Measurements from ENCODE around the gene MDGA2. TPM values are rescaled to one million over a fixed set of nuclear protein-coding genes. Genes with fewer than 3 reads are reported as not detected.

The MDGA2 gene
- total RNA-seq, 6 experiments from 2014 or later, result 0.17 to 0.53 (median 0.27) TPM; not detected in 3

DNA sequence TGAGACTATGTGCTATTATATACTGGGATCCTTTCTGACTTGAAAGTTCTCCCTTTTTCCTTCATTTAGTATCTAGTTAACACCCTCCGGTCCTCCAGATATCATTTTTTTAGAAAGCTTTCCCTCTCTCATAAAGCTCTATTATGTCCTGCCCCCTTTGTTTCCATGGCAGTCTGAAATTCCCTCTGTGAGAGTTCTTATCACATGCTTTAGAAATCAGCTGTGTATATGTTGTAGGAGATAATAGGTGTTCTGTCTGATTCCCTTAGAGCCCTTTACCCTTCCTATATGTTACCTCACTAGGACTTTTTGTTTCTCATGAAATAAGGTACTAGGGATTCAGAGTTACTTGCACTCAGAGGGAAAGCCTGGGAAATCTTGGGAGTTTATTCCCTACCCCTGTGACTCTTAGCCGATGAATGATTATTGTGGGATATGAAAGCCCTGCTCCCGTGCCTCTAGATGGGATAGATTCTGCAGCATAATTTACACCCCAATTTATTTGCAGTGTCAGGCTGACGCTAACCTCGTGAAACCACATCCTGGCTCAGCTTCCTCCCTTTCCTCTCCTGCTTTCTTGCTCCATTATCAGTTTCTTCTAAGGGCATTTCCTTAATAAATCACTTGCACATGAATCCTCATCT lies 448.4 kb downstream of the MDGA2 start:
- 26% methylated on average over 5 of the region's 5 CpGs for WGBS (ENCODE audit: insufficient coverage, low coverage, low lambda C conversion rate, missing lambda C conversion rate)
- Histone ChIP-seq H3K9me3 (no peaks in the 10 kb centered on the region), H3K36me3 (no peaks in the 10 kb centered on the region), H3K27me3 (no peaks in the 10 kb centered on the region), H3K27ac (no peak overlapping the region), H3K4me1 (no peaks in the 10 kb centered on the region), H3K4me3 (no peak overlapping the region)
- TF ChIP-seq POLR2A (IDR thresholded peaks at IDR 0.05), result no peak
- TF ChIP-seq, protein P1, sequence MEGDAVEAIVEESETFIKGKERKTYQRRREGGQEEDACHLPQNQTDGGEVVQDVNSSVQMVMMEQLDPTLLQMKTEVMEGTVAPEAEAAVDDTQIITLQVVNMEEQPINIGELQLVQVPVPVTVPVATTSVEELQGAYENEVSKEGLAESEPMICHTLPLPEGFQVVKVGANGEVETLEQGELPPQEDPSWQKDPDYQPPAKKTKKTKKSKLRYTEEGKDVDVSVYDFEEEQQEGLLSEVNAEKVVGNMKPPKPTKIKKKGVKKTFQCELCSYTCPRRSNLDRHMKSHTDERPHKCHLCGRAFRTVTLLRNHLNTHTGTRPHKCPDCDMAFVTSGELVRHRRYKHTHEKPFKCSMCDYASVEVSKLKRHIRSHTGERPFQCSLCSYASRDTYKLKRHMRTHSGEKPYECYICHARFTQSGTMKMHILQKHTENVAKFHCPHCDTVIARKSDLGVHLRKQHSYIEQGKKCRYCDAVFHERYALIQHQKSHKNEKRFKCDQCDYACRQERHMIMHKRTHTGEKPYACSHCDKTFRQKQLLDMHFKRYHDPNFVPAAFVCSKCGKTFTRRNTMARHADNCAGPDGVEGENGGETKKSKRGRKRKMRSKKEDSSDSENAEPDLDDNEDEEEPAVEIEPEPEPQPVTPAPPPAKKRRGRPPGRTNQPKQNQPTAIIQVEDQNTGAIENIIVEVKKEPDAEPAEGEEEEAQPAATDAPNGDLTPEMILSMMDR (IDR thresholded peaks at IDR 0.05), result no peak
- intact Hi-C loops (cut with DNase I), result no loop called here
- ATAC-seq (peak in 1 of 4 donors; percentile 23), DNase-seq (no peak)

DNA sequence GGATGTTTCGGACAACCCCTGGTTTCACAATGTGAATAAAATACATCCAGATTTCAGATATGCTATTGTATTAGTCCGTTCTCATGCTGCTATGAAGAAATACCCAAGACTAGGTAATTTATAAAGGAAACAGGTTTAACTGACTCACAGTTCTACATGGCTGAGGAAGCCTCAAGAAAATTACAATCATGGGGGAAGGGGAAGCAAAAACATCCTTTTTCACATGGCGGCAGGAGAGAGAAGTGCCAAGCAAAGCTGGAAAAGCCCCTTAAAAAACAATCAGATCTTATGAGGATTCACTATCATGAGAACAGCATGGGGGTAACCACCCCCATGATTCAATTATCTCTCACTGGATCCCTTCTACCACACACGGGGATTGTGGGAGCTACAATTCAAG lies 451.7 kb downstream of the MDGA2 start:
- intact Hi-C loops (cut with DNase I), result no loop called here
- no peaks in the 10 kb centered on the region for H3K9me3 ChIP-seq
- no peaks in the 10 kb centered on the region for H3K36me3 ChIP-seq
- H3K4me3 ChIP-seq, result no peak overlapping the region
- TF ChIP-seq, protein P1 (IDR thresholded peaks at IDR 0.05), result no peak
- TF ChIP-seq POLR2A (IDR thresholded peaks at IDR 0.05), result no peak
- H3K27ac ChIP-seq, result no peak overlapping the region
- WGBS (ENCODE audit: insufficient coverage, low coverage, low lambda C conversion rate, missing lambda C conversion rate), result 66% methylated on average over 4 of the region's 4 CpGs
- no peaks in the 10 kb centered on the region for H3K27me3 ChIP-seq
- DNase-seq, result no peak
- H3K4me1 ChIP-seq, result no peaks in the 10 kb centered on the region
- ATAC-seq, result no peak

DNA sequence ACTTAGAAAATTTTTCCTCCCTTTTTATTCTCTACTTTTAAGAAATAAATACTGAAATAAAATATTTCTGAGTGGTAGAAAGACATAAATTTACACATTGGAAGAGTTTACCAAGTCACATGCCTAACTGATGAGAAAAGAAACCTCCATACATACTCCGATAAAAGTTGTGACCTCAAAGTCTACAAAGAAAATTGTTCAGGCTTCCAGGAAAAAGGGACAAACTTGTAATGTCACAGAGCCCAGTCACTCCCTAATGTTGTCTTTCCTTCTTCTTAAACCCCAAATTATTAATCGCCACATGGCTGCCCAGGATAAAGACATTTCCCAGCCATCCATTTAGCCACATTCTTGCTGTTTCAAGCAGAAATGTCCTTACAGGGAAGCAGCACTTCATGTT lies 455.3 kb downstream of the MDGA2 start:
- no peaks in the 10 kb centered on the region for H3K9me3 ChIP-seq
- H3K4me3 ChIP-seq, result no peak overlapping the region
- intact Hi-C loops (cut with DNase I), result no loop called here
- H3K4me1 ChIP-seq, result no peaks in the 10 kb centered on the region
- H3K27ac ChIP-seq, result no peak overlapping the region
- no peaks in the 10 kb centered on the region for H3K27me3 ChIP-seq
- no peak for ATAC-seq
- DNase-seq, result no peak
- no peaks in the 10 kb centered on the region for H3K36me3 ChIP-seq
- WGBS (ENCODE audit: insufficient coverage, low coverage, low lambda C conversion rate, missing lambda C conversion rate), result 72% methylated on average over 2 of the region's 2 CpGs
- TF ChIP-seq, protein P1 (IDR thresholded peaks at IDR 0.05), result no peak
- no peak for TF ChIP-seq POLR2A (IDR thresholded peaks at IDR 0.05)

DNA sequence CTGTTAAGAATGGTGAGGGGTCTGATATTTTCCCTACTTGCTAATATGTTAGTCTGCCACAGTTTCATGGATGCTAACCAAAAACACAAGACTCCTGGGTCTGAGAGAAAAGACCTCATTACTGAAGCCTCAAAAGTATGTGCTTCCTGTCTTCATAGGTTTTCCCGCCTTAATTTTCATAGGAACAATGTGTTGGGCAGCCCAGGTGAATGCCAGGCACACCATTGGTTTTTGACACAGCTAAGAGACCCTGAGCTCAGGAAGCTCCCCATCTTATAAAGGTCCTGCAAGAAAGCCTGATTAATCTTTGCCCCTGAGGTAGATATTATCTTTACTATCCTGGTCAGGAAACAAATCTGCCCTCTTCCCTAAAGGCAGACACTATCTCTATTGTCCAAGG lies 464.1 kb downstream of the MDGA2 start:
- no peak overlapping the region for H3K27ac ChIP-seq
- no peaks in the 10 kb centered on the region for H3K4me1 ChIP-seq
- H3K4me3 ChIP-seq, result no peak overlapping the region
- TF ChIP-seq, protein P1 (IDR thresholded peaks at IDR 0.05), result no peak
- no peak for TF ChIP-seq POLR2A (IDR thresholded peaks at IDR 0.05)
- intact Hi-C loops (cut with DNase I), result no loop called here
- H3K36me3 ChIP-seq, result no peaks in the 10 kb centered on the region
- no peaks in the 10 kb centered on the region for H3K27me3 ChIP-seq
- ATAC-seq (no peak), DNase-seq (no peak)
- 67% methylated on average over 1 of the region's 1 CpG for WGBS (ENCODE audit: insufficient coverage, low coverage, low lambda C conversion rate, missing lambda C conversion rate)
- no peaks in the 10 kb centered on the region for H3K9me3 ChIP-seq

DNA sequence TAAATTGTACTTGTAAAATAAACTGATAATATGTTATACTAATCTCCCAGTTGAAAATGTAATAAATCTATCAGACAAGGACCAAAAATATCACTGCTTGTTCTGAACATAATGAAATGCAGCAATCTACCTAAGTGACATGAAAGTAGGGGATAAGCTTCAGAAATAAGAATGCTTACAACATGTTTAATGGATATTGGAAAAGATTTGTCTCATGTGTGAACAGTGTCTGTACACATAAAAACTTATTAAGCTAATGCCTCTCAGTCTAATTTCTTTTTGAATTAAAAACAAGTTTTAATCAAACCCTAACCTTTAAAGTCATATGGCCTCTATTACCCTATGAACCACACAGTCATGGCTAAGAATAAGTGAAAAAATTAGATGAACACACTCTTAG lies 465.3 kb downstream of the MDGA2 start:
- intact Hi-C loops (cut with DNase I), result no loop called here
- H3K27ac ChIP-seq, result no peak overlapping the region

More for the DNA sequence above, 465.3 kb downstream of the MDGA2 start:
- Histone ChIP-seq H3K27me3 (no peaks in the 10 kb centered on the region), H3K4me1 (no peaks in the 10 kb centered on the region), H3K4me3 (no peak overlapping the region), H3K9me3 (no peaks in the 10 kb centered on the region), H3K36me3 (no peaks in the 10 kb centered on the region)
- ATAC-seq (no peak), DNase-seq (no peak)
- TF ChIP-seq, protein P1 (IDR thresholded peaks at IDR 0.05), result no peak
- no peak for TF ChIP-seq POLR2A (IDR thresholded peaks at IDR 0.05)

Measured in right lobe of liver (tissue), 6 donors.